ENCODE measurements around the gene B3GNT3.
A peak's percentile ranks its signal among the peaks of the same experiment; 100 is the strongest.

B3GNT3 gene

GRCh38 chr19:17860993-17861360 lies 66.0 kb downstream of the B3GNT3 start:
- H3K79me2 ChIP-seq (ENCODE audit: insufficient read depth, low read length), result peaks cover 33% of the 10 kb centered on the region
- DNase-seq, result no peak
- peak overlapping the region; percentile 98 for H3K9ac ChIP-seq (ENCODE audit: low read depth, low read length)
- ATAC-seq (ENCODE audit: insufficient read depth, low read depth), result no peak
- TF ChIP-seq EZH2 (IDR thresholded peaks at IDR 0.05; ENCODE audit: borderline replicate concordance, low read depth, low read length, severe bottlenecking) (no peak), CTCF (IDR thresholded peaks at IDR 0.05; ENCODE audit: borderline replicate concordance, extremely low read depth, low read length, poor library complexity, severe bottlenecking) (no peak)
- H3K9me3 ChIP-seq (ENCODE audit: insufficient read depth, low read length, severe bottlenecking), result no peaks in the 10 kb centered on the region
- peaks cover 52% of the 10 kb centered on the region for H4K20me1 ChIP-seq (ENCODE audit: insufficient read depth, low read length)
- peak overlapping the region; percentile 95 for H3K27ac ChIP-seq (ENCODE audit: low read length)
- peaks cover 48% of the 10 kb centered on the region for H3K36me3 ChIP-seq (ENCODE audit: insufficient read depth, low read length)
- no peaks in the 10 kb centered on the region for H3K27me3 ChIP-seq (ENCODE audit: insufficient read depth, low read length, poor library complexity)
- H3K4me1 ChIP-seq (ENCODE audit: insufficient read depth, low read length), result peaks cover 23% of the 10 kb centered on the region
- H3K4me2 ChIP-seq (ENCODE audit: insufficient read depth, low read length), result peak overlapping the region; percentile 89
- H3K4me3 ChIP-seq (ENCODE audit: low read depth in 1 of 2, low read length in 2 of 2), result peak overlapping the region; percentile 99 to 100
- no peak overlapping the region for H2AFZ ChIP-seq (ENCODE audit: low read depth, low read length)

DNA sequence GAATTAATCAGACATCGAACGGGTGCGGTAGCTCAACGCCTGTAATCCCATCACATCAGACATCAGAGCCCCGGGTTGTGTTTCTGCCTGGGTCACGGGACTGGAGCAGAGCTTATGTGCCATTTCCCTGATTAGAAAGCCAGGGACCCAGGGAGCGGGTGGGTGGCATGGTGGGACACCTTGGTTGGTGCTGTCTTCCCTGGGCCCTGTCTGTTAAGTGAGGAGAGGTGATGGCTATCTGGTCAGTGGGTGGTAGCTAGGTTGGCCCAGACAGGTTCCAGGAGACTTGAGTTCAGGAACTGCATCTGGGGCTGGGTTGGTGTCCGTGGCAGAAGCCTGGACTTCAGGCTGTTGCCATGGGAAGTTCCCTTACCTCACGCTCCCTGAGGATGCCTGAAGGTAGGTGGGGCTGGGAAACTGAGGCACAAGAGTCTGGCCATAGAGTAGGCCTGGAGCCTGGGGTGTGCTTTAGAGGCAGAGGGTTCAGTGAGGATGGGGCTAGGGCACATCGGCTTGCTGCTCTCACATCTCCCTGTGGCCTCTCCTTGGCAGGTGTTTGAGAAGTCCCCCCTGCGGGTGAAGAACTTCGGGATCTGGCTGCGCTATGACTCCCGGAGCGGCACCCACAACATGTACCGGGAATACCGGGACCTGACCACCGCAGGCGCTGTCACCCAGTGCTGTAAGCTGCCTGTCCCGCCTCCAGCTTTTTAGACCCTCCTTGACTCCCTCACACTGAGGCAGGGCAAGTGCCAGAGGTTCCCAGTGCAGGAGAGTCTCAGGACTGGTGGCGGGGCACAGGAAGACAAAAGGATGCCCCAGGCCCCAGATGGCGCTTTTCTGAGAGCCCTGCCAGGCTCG lies 66.8 kb downstream of the B3GNT3 start:
- peak overlapping the region; percentile 95; the same call in 1 of the 2 replicates for H3K27ac ChIP-seq (ENCODE audit: low read length)
- H3K4me2 ChIP-seq (ENCODE audit: insufficient read depth, low read length), result peak overlapping the region; percentile 89
- H4K20me1 ChIP-seq (ENCODE audit: insufficient read depth, low read length), result peaks cover 52% of the 10 kb centered on the region
- ATAC-seq (ENCODE audit: insufficient read depth, low read depth), result no peak
- peak overlapping the region in 1 of 2 experiments; percentile 99; a peak in 3 of 4 replicates for H3K4me3 ChIP-seq (ENCODE audit: low read depth in 1 of 2, low read length in 2 of 2)
- H3K36me3 ChIP-seq (ENCODE audit: insufficient read depth, low read length), result peaks cover 48% of the 10 kb centered on the region
- DNase-seq, result no peak
- TF ChIP-seq CTCF (IDR thresholded peaks at IDR 0.05; ENCODE audit: borderline replicate concordance, extremely low read depth, low read length, poor library complexity, severe bottlenecking), result no peak
- TF ChIP-seq EZH2 (IDR thresholded peaks at IDR 0.05; ENCODE audit: borderline replicate concordance, low read depth, low read length, severe bottlenecking), result no peak
- no peaks in the 10 kb centered on the region for H3K9me3 ChIP-seq (ENCODE audit: insufficient read depth, low read length, severe bottlenecking)
- peaks cover 23% of the 10 kb centered on the region for H3K4me1 ChIP-seq (ENCODE audit: insufficient read depth, low read length)
- H2AFZ ChIP-seq (ENCODE audit: low read depth, low read length), result no peak overlapping the region
- no peaks in the 10 kb centered on the region for H3K27me3 ChIP-seq (ENCODE audit: insufficient read depth, low read length, poor library complexity)
- H3K79me2 ChIP-seq (ENCODE audit: insufficient read depth, low read length), result peaks cover 33% of the 10 kb centered on the region
- peak overlapping the region; percentile 98 for H3K9ac ChIP-seq (ENCODE audit: low read depth, low read length)

DNA sequence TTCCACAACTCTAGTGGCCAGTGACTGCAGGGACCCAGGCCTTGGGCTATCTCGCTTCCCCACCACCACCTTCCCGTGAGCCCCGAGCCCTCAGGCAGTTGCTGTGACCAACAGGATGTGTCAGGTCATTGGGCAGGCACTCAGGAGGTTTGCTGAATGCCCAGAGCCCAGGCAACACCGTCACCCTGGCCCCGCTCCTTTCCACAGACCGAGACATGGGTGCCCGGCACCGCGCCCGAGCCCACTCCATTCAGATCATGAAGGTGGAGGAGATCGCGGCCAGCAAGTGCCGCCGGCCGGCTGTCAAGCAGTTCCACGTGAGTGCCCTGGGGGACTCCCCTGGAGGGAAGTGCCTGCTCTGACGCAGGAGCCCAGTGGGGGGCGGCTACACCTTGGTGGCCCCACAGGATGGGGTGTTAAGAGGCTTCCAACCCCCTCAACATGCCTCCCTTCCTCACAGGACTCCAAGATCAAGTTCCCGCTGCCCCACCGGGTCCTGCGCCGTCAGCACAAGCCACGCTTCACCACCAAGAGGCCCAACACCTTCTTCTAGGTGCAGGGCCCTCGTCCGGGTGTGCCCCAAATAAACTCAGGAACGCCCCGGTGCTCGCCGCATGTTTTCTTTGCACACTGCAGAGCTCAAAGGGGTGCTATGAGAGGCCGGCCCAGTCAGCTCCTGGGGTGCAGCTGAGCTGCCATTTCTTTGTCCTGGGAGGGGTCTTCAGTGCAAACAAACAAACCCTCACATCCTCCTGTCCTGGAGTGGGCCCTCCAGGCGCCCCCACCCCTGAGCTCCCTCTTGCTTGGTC lies 68.0 kb downstream of the B3GNT3 start:
- no peak for ATAC-seq (ENCODE audit: insufficient read depth, low read depth)

More for the DNA sequence above, 68.0 kb downstream of the B3GNT3 start:
- H3K4me1 ChIP-seq (ENCODE audit: insufficient read depth, low read length), result peaks cover 23% of the 10 kb centered on the region
- no peak overlapping the region for H3K9ac ChIP-seq (ENCODE audit: low read depth, low read length)
- no peak overlapping the region for H3K4me3 ChIP-seq (ENCODE audit: low read depth in 1 of 2, low read length in 2 of 2)
- H3K27me3 ChIP-seq (ENCODE audit: insufficient read depth, low read length, poor library complexity), result no peaks in the 10 kb centered on the region
- H4K20me1 ChIP-seq (ENCODE audit: insufficient read depth, low read length), result peaks cover 52% of the 10 kb centered on the region
- H3K4me2 ChIP-seq (ENCODE audit: insufficient read depth, low read length), result 0 out of 2 replicates have a peak overlapping the region, but pooled peaks have one; percentile 89
- DNase-seq, result no peak
- peaks cover 48% of the 10 kb centered on the region for H3K36me3 ChIP-seq (ENCODE audit: insufficient read depth, low read length)
- H2AFZ ChIP-seq (ENCODE audit: low read depth, low read length), result no peak overlapping the region
- H3K9me3 ChIP-seq (ENCODE audit: insufficient read depth, low read length, severe bottlenecking), result no peaks in the 10 kb centered on the region
- H3K79me2 ChIP-seq (ENCODE audit: insufficient read depth, low read length), result peaks cover 33% of the 10 kb centered on the region
- no peak overlapping the region for H3K27ac ChIP-seq (ENCODE audit: low read length)
- TF ChIP-seq EZH2 (IDR thresholded peaks at IDR 0.05; ENCODE audit: borderline replicate concordance, low read depth, low read length, severe bottlenecking) (no peak), CTCF (IDR thresholded peaks at IDR 0.05; ENCODE audit: borderline replicate concordance, extremely low read depth, low read length, poor library complexity, severe bottlenecking) (no peak)
